ENCODE results near the gene NDNF. TPM values are rescaled to one million over a fixed set of nuclear protein-coding genes. Genes with fewer than 3 reads are reported as not detected.

Gene NDNF, protein sequence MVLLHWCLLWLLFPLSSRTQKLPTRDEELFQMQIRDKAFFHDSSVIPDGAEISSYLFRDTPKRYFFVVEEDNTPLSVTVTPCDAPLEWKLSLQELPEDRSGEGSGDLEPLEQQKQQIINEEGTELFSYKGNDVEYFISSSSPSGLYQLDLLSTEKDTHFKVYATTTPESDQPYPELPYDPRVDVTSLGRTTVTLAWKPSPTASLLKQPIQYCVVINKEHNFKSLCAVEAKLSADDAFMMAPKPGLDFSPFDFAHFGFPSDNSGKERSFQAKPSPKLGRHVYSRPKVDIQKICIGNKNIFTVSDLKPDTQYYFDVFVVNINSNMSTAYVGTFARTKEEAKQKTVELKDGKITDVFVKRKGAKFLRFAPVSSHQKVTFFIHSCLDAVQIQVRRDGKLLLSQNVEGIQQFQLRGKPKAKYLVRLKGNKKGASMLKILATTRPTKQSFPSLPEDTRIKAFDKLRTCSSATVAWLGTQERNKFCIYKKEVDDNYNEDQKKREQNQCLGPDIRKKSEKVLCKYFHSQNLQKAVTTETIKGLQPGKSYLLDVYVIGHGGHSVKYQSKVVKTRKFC
- under 1 TPM in 2 of 6 experiments, not detected in 4; 0.12 to 0.14 TPM for total RNA-seq (2021; fragmentation: NEBNext Ultra II Directional; extraction: Animal tissue kit (Norgen Biotek cat#: 25700))
- long read RNA-seq: 0 reads

GRCh38 chr4:121072224-121073003, at the start of gene NDNF:
NDNF (minus strand) TSS chr4:121072535; CDS start chr4:121045837, 26,698 bp downstream.
- Mint-ChIP-seq H3K9me3 (no peaks in the 10 kb centered on the region), H3K27ac (no peak within 1 kb of the TSS), H3K27me3 (ENCODE audit: insufficient read depth) (peaks cover 39% of the 10 kb centered on the region), H3K4me1 (ENCODE audit: low read depth) (peaks cover 27% of the 10 kb centered on the region), H3K36me3 (ENCODE audit: low read depth) (no peaks in the 10 kb centered on the region), H3K4me3 (peak within 1 kb of the TSS; percentile 81)
- DNase-seq: no peak
- TF ChIP-seq, protein P1, sequence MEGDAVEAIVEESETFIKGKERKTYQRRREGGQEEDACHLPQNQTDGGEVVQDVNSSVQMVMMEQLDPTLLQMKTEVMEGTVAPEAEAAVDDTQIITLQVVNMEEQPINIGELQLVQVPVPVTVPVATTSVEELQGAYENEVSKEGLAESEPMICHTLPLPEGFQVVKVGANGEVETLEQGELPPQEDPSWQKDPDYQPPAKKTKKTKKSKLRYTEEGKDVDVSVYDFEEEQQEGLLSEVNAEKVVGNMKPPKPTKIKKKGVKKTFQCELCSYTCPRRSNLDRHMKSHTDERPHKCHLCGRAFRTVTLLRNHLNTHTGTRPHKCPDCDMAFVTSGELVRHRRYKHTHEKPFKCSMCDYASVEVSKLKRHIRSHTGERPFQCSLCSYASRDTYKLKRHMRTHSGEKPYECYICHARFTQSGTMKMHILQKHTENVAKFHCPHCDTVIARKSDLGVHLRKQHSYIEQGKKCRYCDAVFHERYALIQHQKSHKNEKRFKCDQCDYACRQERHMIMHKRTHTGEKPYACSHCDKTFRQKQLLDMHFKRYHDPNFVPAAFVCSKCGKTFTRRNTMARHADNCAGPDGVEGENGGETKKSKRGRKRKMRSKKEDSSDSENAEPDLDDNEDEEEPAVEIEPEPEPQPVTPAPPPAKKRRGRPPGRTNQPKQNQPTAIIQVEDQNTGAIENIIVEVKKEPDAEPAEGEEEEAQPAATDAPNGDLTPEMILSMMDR (IDR thresholded peaks at IDR 0.05): no peak

GRCh38 chr4:121119715-121120114, 47.4 kb upstream of the NDNF start:
- no peak for DNase-seq
- no peak overlapping the region for H3K4me3 Mint-ChIP-seq
- no peaks in the 10 kb centered on the region for H3K36me3 Mint-ChIP-seq (ENCODE audit: low read depth)
- peaks cover 4% of the 10 kb centered on the region for H3K27me3 Mint-ChIP-seq (ENCODE audit: insufficient read depth)
- no peak overlapping the region for H3K27ac Mint-ChIP-seq
- no peaks in the 10 kb centered on the region for H3K9me3 Mint-ChIP-seq
- TF ChIP-seq, protein P1 (IDR thresholded peaks at IDR 0.05): no peak
- no peaks in the 10 kb centered on the region for H3K4me1 Mint-ChIP-seq (ENCODE audit: low read depth)

DNA sequence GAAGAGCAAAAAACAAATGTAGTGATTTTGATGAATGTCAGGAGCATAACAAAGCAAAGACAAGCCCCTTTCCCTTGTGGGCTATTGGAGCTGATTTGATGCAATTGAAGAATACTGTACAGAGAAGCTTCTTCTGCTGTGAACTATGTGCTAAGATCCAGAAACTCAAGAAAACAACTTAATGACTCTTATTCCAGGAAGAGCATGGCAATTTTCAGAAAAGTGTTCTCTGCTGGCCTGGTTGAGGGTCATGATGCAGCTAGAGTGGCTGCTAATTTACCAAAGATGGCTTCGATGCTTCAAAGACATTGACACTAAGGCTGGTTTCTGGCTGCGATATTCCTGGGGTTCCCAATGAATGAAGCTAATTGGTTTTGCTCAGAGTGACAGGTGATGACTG, 46.0 kb upstream of the NDNF start:
- no peak overlapping the region for H3K4me3 Mint-ChIP-seq
- DNase-seq: no peak
- TF ChIP-seq, protein P1 (IDR thresholded peaks at IDR 0.05): no peak
- H3K4me1 Mint-ChIP-seq (ENCODE audit: low read depth): no peaks in the 10 kb centered on the region
- no peaks in the 10 kb centered on the region for H3K36me3 Mint-ChIP-seq (ENCODE audit: low read depth)
- peaks cover 4% of the 10 kb centered on the region for H3K27me3 Mint-ChIP-seq (ENCODE audit: insufficient read depth)
- H3K9me3 Mint-ChIP-seq: no peaks in the 10 kb centered on the region
- no peak overlapping the region for H3K27ac Mint-ChIP-seq

GRCh38 chr4:121114756-121115155, 42.4 kb upstream of the NDNF start:
- TF ChIP-seq, protein P1 (IDR thresholded peaks at IDR 0.05): no peak
- no peak for DNase-seq
- Mint-ChIP-seq H3K4me1 (ENCODE audit: low read depth) (no peaks in the 10 kb centered on the region), H3K9me3 (no peaks in the 10 kb centered on the region), H3K36me3 (ENCODE audit: low read depth) (no peaks in the 10 kb centered on the region), H3K27me3 (ENCODE audit: insufficient read depth) (peaks cover 4% of the 10 kb centered on the region), H3K4me3 (no peak overlapping the region), H3K27ac (no peak overlapping the region)

- Mint-ChIP-seq H3K27me3 (ENCODE audit: insufficient read depth) (no peaks in the 10 kb centered on the region; the same call in none of the 2 replicates), H3K36me3 (ENCODE audit: low read depth) (no peaks in the 10 kb centered on the region), H3K9me3 (no peaks in the 10 kb centered on the region), H3K4me1 (ENCODE audit: low read depth) (no peaks in the 10 kb centered on the region), H3K27ac (no peak overlapping the region), H3K4me3 (no peak overlapping the region)
- DNase-seq: no peak
- TF ChIP-seq, protein P1 (IDR thresholded peaks at IDR 0.05): peak; percentile 76
Observed at GRCh38 chr4:121112530-121112929, 40.2 kb upstream of the NDNF start.
